ENCODE measurements around the gene LRMDA.
A peak's percentile ranks its signal among the peaks of the same experiment; 100 is the strongest.

DNA sequence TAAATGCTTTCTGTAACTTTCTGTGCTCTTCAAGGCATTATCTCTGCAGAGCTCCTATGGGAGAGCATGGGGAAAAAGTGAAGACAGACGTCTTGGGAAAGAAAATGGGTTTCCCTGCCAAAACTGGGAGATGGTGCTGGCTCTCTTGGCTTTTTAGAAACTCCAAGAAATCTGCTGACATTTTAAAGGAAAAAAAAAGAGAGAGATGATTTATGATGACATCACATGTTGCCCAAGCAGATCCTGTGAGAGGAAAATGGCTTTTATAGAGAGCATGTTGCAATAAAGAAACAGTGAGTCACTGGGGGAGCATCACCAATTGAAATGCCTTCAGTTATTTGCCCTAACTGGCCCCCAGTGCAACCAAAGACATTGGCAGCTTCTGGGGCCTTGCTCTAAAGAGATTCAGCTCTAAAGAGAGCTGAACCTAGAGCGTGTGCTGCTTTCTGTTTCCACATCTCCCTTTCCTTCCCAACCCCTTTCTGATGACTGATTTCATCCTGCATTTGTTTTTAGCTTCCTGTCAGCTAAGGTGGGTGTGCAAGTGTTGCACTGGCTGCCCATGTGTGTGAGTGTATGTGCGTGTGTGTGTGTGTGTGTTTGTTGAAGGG is 37.7 kb downstream of the LRMDA start:
- no peak for TF ChIP-seq CTCF (IDR thresholded peaks at IDR 0.05)
- peak in 1 of 2 donors; percentile 63 for TF ChIP-seq POLR2A (IDR thresholded peaks at IDR 0.05)

Measured in adrenal gland (tissue), 5 donors.